ENCODE results near the gene RABEPK.
A peak's percentile ranks its signal among the peaks of the same experiment; 100 is the strongest.
"Not testable (repeated sequence)": the region's sequence is repeated elsewhere in the genome, so short reads cannot be mapped to it uniquely, and the experiment has no call there.

RABEPK gene, protein sequence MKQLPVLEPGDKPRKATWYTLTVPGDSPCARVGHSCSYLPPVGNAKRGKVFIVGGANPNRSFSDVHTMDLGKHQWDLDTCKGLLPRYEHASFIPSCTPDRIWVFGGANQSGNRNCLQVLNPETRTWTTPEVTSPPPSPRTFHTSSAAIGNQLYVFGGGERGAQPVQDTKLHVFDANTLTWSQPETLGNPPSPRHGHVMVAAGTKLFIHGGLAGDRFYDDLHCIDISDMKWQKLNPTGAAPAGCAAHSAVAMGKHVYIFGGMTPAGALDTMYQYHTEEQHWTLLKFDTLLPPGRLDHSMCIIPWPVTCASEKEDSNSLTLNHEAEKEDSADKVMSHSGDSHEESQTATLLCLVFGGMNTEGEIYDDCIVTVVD

DNA sequence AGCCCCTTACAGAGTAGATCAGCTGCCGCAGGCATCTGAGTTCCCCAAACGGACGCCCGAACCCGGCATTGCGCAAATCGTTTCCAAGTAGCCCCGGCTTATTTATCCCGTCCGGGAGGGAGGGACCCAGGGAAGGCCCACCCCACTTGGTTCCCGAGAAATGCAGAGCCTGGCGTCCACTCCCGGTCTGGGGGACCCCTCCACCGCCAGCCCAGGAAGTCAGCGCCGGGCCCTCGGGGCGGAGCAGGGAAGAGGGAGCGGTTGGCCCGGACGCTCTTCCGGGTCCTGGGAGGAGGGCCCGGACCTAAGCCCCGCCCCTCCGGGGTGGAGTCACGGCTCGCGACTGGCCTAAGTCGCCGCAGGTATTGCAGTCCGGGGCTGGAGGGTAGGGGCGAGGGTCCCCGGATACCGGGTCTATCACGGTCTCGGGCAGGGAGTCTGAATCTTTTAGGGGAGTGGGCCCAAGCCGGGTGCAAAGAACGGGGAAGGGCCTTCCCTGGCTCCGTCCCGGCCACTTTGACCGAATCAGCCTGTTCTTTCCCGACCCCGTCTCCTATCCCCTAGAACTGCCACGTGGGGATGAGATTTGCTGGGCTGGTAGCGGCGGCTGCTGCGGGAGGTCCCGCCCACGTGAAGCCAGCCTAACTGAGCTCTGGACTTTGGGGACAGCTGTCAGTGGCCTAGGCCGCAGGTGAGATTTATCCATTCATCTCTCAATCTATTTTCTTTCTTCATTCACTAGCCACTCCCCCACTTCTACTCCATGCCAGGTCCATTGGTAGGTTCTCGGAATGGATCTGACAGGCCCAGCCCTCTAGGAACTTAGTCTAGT, at the start of gene RABEPK:
Gene RABEPK (plus strand): TSS at position 327 of the 832 bp plus-strand sequence. CDS start 2,472 bp downstream, outside the sequence.
- DNase-seq (ENCODE audit: extremely low read depth in 1 of 2, low read depth in 1 of 2): peak; percentile 82 to 83

DNA sequence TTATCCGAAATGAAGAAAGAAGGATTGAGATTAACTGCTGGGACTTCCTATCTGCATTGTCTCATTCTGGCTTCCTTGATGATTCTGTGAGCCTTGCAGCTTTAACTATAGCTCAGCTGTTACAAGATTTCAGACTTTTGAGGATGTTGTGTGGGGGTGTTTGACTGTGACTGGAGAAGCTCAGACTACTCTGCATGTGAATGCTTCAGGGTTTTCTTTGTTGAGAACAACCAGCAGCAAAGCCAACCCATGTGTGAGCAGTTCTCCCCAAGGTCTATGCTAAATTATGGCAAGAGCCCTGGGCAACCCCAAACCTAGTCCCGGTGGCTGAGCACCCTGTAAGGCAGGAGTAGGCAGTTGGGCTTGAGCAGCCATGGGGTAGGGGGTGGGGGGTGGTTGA, 48.6 kb upstream of the RABEPK start:
- DNase-seq (ENCODE audit: extremely low read depth in 1 of 2, low read depth in 1 of 2): no peak

- no peak for DNase-seq (ENCODE audit: extremely low read depth in 1 of 2, low read depth in 1 of 2)
Observed at GRCh38 chr9:125153712-125154367, 46.5 kb upstream of the RABEPK start.

- DNase-seq (ENCODE audit: extremely low read depth in 1 of 2, low read depth in 1 of 2): no peak
Observed at GRCh38 chr9:125156551-125156950, 43.8 kb upstream of the RABEPK start.

- no peak for DNase-seq (ENCODE audit: extremely low read depth in 1 of 2, low read depth in 1 of 2)
Observed at GRCh38 chr9:125160750-125161149, 39.6 kb upstream of the RABEPK start.

DNA sequence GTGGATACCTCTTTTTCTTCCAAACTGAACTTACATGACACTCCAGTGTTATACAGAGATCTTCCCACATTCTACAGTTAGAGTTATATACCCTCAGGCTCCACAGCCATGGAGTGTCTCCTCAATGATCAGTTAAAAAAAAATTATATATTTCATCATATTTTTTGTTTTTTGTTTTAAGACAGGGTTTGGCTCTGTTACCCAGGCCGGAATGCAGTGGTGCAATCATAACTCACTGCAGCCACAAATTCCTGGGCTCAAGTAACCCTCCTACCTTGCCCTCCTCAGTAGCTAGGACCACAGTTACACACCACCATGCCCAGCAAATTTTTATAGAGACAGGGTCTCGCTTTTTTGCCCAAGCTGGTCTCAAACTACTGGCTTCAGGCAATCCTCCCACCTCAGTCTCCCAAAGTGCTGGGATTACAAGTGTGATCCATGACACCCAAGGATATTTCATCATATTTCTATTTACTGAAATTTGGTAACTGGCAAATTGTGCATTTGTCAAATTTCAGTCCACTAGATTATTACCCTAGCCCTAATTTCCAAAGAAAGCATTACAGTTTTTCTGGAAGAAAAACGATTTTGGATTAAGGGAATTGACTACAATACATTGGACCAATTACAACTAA, 38.9 kb upstream of the RABEPK start:
- DNase-seq (ENCODE audit: extremely low read depth in 1 of 2, low read depth in 1 of 2): no peak

DNA sequence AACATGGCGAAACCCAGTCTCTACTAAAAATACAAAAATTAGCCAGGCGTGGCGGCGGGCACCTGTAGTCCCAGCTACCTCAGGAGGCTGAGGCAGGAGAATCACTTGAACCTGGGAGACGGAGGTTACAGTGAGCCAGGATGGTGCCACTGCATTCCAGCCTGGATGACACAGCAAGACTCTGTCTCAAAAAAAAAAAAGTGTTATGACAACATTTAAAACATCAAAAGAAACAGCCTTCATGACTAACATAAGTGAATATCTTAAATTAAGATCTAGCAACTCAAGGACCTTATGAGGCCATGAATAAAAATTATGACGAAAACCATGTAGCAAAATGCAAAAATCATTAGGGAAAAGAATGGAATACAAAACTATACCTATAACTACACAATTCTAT, 37.5 kb upstream of the RABEPK start:
- not testable (repeated sequence) for DNase-seq (ENCODE audit: extremely low read depth in 1 of 2, low read depth in 1 of 2)

DNA sequence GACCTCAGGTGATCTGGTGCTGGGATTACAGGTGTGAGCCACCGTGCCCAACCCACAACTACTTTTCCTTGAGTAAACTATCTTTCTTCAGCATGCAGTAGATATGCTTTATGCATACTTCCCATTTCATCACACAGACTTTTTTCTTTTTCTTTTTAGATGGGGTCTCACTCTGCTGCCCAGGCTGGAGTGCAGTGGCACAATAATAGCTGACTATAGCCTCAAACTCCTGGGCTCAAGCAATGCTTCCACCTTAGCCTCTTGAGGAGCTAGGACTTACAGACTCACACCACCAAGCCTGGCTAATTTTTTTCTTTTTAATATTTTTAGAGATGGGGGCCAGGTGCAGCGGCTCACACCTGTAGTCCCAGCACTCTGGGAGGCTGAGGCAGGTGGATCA, 33.6 kb upstream of the RABEPK start:
- DNase-seq (ENCODE audit: extremely low read depth in 1 of 2, low read depth in 1 of 2): no peak

- DNase-seq (ENCODE audit: extremely low read depth in 1 of 2, low read depth in 1 of 2): no peak
Observed at GRCh38 chr9:125169895-125170294, 30.4 kb upstream of the RABEPK start.

- no peak for DNase-seq (ENCODE audit: extremely low read depth in 1 of 2, low read depth in 1 of 2)
Observed at GRCh38 chr9:125172031-125172755, 28.1 kb upstream of the RABEPK start.

GRCh38 chr9:125176636-125177035, 23.7 kb upstream of the RABEPK start:
- no peak for DNase-seq (ENCODE audit: extremely low read depth in 1 of 2, low read depth in 1 of 2)

DNA sequence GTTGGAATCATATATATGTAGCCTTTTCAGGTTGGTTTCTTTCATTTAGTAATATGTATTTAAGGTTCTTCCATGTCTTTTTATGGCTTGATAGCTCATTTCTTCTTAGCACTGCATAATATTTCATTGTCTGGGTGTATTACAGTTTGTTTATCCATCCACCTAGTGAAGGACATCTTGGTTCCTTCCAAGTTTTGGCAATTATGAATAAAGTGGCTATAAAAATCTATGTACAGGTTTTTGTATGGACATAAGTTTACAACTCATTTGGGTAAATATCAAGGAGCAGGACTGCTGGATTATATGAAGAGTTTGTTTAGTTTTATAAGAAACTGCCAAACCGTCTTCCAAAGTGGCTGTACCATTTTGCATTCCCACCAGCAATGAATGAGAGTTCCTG, 22.5 kb upstream of the RABEPK start:
- no peak for DNase-seq (ENCODE audit: extremely low read depth in 1 of 2, low read depth in 1 of 2)

DNA sequence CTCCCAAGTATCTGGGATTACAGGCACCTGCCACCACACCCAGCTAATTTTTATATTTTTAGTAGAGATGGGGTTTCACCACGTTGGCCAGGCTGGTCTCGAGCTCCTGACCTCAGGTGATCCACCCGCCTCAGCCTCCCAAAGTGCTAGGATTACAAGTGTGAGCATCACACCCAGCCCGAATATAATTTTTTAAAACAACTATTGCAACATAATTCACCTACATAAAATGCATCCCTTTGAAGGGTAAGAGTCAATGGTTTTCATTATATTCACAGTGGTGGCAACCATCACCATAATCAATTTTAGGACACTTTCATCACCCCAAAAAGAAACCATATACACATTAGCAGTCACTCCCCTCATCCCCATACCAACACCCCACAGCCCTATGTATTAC, 20.6 kb upstream of the RABEPK start:
- not testable (repeated sequence) for DNase-seq (ENCODE audit: extremely low read depth in 1 of 2, low read depth in 1 of 2)

GRCh38 chr9:125180876-125181275, 19.5 kb upstream of the RABEPK start:
- DNase-seq (ENCODE audit: extremely low read depth in 1 of 2, low read depth in 1 of 2): no peak

- DNase-seq (ENCODE audit: extremely low read depth in 1 of 2, low read depth in 1 of 2): not testable (repeated sequence)
Observed at GRCh38 chr9:125181756-125182155, 18.6 kb upstream of the RABEPK start.

- DNase-seq (ENCODE audit: extremely low read depth in 1 of 2, low read depth in 1 of 2): no peak
Observed at GRCh38 chr9:125183054-125183453, 17.3 kb upstream of the RABEPK start.

GRCh38 chr9:125183561-125183960, 16.8 kb upstream of the RABEPK start:
- no peak for DNase-seq (ENCODE audit: extremely low read depth in 1 of 2, low read depth in 1 of 2)

- no peak for DNase-seq (ENCODE audit: extremely low read depth in 1 of 2, low read depth in 1 of 2)
Observed at GRCh38 chr9:125189011-125189360, 11.4 kb upstream of the RABEPK start.

DNA sequence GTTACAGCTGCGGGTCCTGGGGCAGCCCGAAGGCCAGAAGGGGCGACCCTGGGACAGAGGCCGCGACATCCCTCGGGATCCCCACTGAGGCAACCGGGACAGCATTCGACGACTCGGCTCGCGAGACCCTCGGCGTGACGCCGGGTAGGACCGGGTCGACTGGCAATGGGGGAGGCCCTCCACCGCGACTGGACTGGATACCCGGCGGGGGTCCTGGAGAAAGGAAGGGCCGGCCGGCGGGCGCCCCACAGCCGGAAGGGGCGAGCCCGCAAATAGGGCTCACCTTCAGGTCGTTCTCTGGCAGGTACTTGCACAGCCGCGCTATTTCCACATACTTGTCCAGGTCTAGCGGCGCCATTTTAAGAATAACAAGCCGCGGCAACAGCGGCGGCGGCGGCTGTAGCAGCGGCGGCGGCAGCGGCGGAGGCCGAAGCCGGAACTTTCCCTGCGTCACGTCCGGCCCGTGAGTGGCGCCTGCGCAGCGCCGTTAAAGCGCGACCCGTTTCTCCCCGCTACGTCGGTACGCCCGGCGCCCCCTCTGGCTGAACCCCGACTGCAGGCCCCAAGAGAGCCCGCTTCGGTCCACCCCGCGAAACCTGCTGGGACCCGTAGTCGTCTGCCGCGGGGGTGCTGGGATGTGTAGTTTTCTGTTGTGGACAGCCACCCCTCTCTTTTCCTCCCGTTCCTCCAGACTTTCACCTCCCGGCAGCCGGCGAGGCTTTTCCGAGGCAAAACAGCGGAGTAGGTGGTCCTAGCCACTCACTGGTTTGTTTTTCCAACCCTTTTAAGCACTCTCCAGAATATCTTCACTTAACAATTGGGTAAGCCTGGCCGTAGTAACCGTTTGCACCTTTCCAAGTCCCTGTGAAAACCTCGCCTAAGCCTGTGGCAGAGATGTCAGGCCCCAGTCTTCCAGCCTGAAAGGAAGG, 10.7 kb upstream of the RABEPK start, which contains the start of gene PPP6C:
Gene PPP6C (minus strand): TSS at position 443 of the 929 bp plus-strand sequence. CDS start 85 bp downstream, at position 358.
- DNase-seq (ENCODE audit: extremely low read depth in 1 of 2, low read depth in 1 of 2): peak; percentile 96 to 98
